Stimulated activated CD4-positive, alpha-beta T cell treated with anti-CD3 and anti-CD28 coated beads, Interleukin-4, amount 100 ng/mL, for 4 hours (primary cell): ENCODE measurements around the gene ANGPTL2.

Source experiments
- DNase-seq, 2 experiments: peaks; one replicate each; pipeline ENCODE4 v3.0.0-alpha.2; 2020

ANGPTL2 gene

DNA sequence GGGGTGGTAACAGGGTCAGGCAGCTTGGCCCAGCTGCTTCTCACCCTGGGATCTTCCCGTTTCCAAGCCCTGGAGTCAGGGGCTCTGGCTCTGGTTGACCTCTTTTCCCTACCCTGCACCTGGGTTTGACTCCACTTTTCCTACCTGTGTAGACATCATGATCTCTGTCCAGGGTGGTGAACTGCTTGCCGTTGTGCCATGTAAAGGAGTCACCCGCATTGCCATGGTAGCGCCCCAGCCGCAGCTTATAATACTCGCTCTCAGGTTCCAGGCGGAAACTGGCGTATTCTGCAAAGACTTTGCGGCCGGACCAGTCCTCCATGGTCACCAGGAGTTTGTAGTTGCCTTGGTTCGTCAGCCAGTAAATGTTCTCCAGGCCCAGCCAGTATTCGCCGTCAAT is 30.9 kb downstream of the ANGPTL2 start:
- no peak for DNase-seq

DNA sequence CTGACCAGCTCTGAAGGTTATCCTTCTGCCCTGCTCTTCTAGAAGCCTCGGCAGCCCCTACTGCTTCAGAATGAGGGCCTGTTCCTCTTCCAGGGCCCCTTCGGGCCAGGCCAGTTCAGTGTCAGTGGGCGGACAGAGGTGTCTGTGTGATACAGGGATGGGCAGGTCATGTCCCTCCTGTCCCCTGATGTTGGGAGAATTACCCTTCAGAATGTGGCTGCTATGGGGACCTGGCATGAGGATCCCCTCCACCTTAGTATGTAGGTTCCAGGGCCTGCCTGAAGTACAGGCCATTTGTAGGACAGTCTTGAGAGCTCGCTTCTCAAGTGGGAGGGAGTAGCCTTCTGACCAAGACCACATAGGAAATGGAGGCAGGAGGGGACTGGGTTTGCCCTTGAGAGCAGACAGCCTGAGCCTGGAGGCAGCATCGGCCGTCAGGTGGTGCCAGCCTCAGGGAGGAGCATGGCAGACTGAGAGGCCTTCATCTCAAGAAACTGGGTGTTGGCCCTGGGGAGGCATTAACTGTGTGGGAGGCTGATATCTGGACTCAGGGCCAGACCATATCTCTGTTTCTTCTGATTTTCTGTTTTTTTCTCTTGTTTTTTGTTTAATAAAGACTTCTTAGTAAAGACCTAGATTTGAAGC is 32.0 kb downstream of the ANGPTL2 start:
- no peak for DNase-seq

GRCh38 chr9:127089631-127090081 is 32.8 kb downstream of the ANGPTL2 start:
- no peak for DNase-seq

- no peak for DNase-seq
Measured at GRCh38 chr9:127088724-127089615, 33.5 kb downstream of the ANGPTL2 start.

GRCh38 chr9:127087836-127088235 is 34.6 kb downstream of the ANGPTL2 start:
- DNase-seq, result no peak

DNA sequence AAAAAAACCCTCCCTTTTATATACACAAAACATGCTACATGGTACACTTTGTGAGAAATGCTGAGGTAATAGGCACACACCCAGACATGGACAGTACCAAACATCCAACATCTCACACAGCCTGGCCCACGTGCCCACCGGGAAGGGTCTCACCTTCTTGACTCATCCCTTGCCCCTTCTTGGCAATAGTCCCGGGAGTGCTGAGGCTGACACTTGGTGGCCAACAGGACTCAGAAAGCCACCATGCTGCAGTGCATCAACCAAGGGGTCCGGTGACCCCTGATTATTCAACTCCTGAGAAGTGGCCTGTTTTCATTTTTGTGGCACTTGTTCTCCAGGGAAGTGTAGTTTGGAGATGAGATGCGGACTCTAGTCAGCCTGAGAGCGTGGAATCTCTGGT is 35.0 kb downstream of the ANGPTL2 start:
- no peak for DNase-seq

DNA sequence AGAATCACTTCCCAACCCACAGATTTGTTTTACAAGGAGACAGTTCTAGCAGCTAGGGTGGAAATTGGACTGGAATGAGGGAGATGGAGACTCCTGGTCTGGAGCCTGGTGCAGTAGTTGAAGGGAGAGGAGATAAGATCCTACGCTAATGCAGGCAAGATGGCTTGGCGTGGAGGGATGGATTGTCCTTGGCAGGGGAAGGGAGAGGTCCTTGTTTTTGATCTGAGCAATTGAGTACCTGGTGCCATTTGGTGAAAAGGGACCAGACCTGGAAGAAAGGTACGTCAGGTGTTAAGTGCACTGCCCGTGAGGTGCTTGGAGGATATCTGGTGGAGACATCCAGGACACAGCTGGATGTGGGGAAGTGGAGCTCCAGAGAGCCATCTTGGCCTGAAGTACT is 35.7 kb downstream of the ANGPTL2 start:
- no peak for DNase-seq

DNA sequence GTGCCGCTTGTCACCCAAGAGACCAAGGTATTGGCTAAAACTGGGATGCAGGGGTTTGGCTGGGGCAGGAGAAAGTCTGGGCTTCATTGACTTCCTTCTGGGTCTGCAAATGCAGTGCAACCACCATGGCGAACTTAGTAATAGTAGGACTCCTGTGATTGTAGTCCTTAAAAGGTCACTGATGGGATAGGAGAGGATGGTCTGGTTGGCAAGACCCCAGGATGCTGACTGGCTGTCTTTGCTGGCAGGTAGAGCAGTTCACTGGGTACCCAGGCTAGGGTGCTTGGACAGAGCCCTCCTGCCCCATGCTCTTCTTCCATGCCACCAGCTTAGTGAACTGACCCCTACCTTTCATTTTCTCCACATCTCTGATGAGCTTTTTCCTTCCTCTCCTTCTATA is 37.2 kb downstream of the ANGPTL2 start:
- DNase-seq, result no peak

GRCh38 chr9:127084076-127085039 is 38.1 kb downstream of the ANGPTL2 start:
- DNase-seq, result no peak

DNA sequence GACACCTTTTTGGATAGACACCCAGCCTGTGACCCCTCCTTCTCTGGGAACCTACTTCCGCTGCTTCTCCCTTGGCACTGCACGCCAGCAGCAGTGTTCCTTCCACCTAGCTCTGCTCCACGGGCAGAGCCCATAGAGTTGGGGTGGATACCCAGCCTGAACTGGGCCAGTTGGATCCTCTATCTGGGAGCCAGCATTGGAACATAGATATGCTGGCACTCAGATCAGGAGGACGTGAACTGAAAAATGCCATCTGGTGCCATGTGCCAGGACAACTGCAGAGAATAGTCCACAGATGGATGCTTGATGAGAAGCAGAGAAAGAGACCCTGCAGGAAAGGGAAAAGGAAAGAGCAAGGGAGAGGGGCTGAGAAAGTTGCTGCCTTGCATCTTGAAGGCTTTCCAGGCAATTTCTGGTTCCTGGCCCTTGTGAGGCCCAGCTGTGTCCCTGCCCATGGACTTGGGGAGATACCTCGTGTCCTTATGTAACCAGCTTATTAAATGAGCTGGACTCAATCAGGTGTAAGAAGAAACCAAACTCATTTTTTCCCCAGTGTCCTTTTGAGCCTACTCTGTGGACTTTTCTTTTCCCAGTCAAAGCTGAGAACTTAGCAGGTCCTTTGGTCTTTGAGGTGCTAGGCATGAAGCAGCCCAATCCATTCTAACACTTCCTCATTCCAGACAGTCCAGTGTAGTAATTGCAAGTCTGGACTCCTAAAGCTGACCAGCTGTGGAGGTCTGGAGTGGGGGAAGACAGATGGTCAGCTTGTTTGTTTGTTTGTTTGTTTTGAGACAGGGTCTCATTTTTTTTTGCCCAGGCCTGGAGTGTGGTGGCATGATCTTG is 39.1 kb downstream of the ANGPTL2 start:
- DNase-seq, result no peak

- no peak for DNase-seq
Measured at GRCh38 chr9:127081250-127082185, 40.9 kb downstream of the ANGPTL2 start.

DNA sequence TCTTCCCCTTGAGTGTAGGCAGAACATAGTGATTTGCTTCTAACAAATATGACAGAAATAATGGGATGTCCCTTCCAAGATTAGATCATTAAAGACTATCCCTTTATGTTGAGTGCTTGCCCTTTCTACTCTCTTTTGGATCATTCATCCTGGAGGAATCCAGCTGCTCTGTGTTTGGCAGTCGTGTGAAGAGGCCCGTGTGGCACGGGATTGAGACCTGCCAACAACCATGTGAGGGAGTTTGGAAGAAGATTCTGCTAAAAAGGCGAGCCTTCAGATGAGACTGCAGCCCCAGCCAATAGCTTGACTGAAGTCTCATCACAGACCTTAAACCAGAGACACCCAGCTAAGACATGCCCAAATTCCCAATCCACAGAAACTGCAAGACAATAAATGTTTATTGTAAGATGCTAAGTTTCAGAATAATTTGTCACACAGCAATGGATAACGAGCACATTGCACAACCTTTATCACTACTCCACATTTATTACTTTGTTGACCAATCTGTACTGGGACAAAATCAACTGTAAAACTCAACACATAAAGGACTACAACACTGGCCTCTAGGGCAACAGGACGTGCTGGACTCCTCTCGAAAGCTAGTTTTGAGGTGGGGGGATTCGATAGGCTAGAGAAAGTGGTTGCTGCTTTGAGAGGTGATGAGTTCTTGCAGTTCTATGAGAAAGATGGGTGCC is 42.8 kb downstream of the ANGPTL2 start:
- DNase-seq, result no peak

- no peak for DNase-seq
Measured at GRCh38 chr9:127078988-127079387, 43.4 kb downstream of the ANGPTL2 start.

- DNase-seq, result no peak
Measured at GRCh38 chr9:127078336-127078735, 44.1 kb downstream of the ANGPTL2 start.

- no peak for DNase-seq
Measured at GRCh38 chr9:127077644-127077946, 44.8 kb downstream of the ANGPTL2 start.

GRCh38 chr9:127076860-127077643 is 45.4 kb downstream of the ANGPTL2 start:
- DNase-seq, result no peak

DNA sequence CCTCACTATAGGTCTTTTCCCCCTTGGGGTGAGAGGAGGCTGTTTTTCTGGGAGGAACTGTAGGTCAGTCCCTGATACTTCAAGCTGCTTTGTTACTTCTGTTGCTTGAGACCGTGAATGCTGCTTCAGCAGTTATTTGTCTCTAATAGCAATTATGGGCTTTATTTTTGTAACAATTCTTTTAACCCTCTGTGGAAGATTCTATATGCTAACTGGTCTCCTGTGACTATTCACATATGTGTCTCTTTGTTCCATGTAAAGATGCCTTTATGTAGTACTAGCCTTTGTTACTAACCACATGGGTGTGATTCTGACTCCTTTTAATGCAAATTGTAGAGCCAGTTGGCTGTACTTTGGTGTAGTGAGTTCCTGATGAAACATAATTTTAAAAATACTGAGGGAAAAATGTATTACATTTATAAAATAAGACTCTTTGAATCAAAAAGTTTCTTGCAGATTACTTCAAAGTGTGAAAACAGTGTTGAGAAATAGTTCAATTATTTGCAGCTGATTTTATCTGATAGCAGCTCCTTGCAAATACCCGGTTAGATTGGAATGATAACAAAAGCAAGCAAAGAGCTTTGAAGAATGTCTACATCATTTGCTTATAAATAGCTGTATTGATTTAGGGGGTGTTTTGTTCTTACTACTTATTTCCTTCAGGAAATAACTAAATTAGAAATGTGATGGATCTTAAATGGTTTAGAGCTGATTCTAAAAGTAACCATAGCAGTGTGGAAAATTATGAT is 46.6 kb downstream of the ANGPTL2 start:
- DNase-seq, result no peak

GRCh38 chr9:127074561-127075548 is 47.6 kb downstream of the ANGPTL2 start:
- DNase-seq, result no peak
